ENCODE data around the gene FRMPD1.

DNA sequence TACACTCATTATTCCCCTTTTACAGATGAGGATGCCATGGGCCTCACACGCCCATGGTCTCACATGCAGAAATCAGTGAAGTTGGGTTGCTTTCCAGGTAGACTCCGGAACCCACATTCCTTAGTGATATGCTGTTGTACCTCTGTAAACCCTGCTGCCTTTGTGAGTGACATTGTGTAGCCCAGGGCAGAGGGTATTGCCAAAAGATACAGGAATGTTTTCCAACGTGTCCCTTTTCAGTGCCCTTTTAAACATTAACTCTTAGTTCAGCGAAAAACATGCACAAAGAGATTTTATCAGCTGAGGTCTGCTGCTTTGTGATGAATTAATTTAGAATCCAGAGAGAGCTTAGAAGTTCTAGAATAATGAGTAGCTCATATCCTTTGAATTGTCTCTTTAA lies 64.5 kb downstream of the FRMPD1 start:
- TF ChIP-seq EZH2 (IDR thresholded peaks at IDR 0.05; ENCODE audit: low read depth), result no peak
- TF ChIP-seq, protein P1, sequence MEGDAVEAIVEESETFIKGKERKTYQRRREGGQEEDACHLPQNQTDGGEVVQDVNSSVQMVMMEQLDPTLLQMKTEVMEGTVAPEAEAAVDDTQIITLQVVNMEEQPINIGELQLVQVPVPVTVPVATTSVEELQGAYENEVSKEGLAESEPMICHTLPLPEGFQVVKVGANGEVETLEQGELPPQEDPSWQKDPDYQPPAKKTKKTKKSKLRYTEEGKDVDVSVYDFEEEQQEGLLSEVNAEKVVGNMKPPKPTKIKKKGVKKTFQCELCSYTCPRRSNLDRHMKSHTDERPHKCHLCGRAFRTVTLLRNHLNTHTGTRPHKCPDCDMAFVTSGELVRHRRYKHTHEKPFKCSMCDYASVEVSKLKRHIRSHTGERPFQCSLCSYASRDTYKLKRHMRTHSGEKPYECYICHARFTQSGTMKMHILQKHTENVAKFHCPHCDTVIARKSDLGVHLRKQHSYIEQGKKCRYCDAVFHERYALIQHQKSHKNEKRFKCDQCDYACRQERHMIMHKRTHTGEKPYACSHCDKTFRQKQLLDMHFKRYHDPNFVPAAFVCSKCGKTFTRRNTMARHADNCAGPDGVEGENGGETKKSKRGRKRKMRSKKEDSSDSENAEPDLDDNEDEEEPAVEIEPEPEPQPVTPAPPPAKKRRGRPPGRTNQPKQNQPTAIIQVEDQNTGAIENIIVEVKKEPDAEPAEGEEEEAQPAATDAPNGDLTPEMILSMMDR (conservative IDR thresholded peaks at IDR 0.05), result no peak
